Measurements from ENCODE around the gene PSMB4. TPM values are rescaled to one million over a fixed set of nuclear protein-coding genes. Genes with fewer than 3 reads are reported as not detected.
"Not testable (repeated sequence)": the region's sequence is repeated elsewhere in the genome, so short reads cannot be mapped to it uniquely, and the experiment has no call there.

PSMB4 gene
- total and polyA plus RNA-seq, 2 donors (not counting 1 experiment from before 2014, with no cell fraction given): 339 to 370 TPM

DNA sequence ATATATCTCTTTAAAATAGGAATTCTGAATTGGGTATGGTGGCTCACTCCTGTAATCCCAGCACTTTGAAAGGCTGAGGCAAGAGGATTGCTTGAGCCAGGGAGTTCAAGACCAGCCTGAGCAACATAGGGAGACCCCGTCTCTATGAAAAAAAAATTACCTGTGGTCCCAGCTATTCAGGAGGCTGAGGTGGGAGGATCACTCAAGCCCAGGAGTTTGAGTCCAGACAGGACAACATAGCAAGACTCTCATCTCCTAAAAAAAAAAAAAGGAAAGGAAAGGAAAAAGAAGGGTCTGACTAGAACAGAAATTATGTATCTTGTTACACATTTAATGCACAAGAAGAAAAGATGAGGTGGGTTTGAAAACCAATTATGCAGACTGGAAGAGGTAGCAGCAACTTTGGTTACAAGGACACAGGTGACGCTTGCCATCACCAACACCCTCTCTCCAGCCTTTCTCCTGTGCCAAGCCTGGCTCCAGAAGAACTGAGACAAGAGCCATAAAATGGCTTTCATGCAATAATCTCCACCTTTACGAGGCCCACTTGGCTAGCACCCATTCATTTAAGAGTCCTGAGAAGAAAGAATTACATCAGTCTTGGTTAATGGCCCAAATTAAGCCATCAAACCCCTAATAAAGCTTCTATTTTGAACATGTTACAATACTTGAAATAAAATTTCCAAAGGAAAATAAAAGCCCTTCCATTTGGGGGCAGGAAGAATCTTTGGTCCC lies 22.1 kb upstream of the PSMB4 start:
- Histone ChIP-seq H3K4me3 (replicated peaks in 1 of 4; ENCODE audit: control extremely low read depth in 1 of 4, insufficient read depth in 1 of 4, low read depth in 3 of 4, low read length in 4 of 4) (no peak overlapping the region), H3K79me2 (ENCODE audit: control insufficient read depth, insufficient read depth, low read length) (no peaks in the 10 kb centered on the region), H3K36me3 (ENCODE audit: control insufficient read depth, insufficient read depth, low read length) (no peaks in the 10 kb centered on the region), H3K4me1 (ENCODE audit: control insufficient read depth, extremely low read depth, insufficient read depth, low read length) (no peaks in the 10 kb centered on the region), H3K9ac (ENCODE audit: insufficient read depth, low read length) (no peak overlapping the region), H4K20me1 (ENCODE audit: control insufficient read depth, extremely low read depth, insufficient read depth, low read length) (no peaks in the 10 kb centered on the region), H3K4me2 (ENCODE audit: extremely low read depth, insufficient read depth, low read length) (no peak overlapping the region), H3K27me3 (ENCODE audit: control insufficient read depth, insufficient read depth, low read length) (peaks cover 7% of the 10 kb centered on the region), H3K9me3 (ENCODE audit: control insufficient read depth, insufficient read depth, low read depth, low read length) (no peaks in the 10 kb centered on the region), H3K27ac (ENCODE audit: insufficient read depth, low read length) (no peak overlapping the region), H2AFZ (ENCODE audit: low read length) (no peak overlapping the region)
- TF ChIP-seq, protein P1, sequence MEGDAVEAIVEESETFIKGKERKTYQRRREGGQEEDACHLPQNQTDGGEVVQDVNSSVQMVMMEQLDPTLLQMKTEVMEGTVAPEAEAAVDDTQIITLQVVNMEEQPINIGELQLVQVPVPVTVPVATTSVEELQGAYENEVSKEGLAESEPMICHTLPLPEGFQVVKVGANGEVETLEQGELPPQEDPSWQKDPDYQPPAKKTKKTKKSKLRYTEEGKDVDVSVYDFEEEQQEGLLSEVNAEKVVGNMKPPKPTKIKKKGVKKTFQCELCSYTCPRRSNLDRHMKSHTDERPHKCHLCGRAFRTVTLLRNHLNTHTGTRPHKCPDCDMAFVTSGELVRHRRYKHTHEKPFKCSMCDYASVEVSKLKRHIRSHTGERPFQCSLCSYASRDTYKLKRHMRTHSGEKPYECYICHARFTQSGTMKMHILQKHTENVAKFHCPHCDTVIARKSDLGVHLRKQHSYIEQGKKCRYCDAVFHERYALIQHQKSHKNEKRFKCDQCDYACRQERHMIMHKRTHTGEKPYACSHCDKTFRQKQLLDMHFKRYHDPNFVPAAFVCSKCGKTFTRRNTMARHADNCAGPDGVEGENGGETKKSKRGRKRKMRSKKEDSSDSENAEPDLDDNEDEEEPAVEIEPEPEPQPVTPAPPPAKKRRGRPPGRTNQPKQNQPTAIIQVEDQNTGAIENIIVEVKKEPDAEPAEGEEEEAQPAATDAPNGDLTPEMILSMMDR (conservative IDR thresholded peaks at IDR 0.05 in 1 of 2, IDR thresholded peaks at IDR 0.05 in 1 of 2; ENCODE audit: low read depth in 1 of 2, low read length in 2 of 2): no peak
- no peak for TF ChIP-seq EZH2 (IDR thresholded peaks at IDR 0.05; ENCODE audit: low read length, missing control alignments)
- no peak for DNase-seq (ENCODE audit: low read depth in 2 of 2)

DNA sequence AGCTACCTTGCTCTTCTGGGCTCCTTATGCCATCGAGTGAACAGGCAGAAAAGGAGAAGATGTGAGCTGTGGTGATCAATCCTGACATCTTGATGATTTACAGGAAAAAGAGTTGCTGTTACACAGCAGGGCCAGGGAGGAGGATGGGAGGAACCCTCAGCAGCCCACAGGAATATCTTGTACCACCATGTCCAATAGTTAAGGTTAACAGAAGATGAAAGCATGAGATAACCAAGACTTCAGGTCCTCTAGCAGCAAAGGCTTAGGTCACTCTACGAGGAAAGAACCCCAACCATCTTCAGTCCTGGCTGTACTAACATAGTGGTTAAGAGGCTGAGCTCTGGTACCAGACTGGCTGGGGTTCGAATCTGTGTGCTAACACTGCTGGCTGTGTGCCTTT lies 14.8 kb upstream of the PSMB4 start:
- Histone ChIP-seq H3K27ac (ENCODE audit: insufficient read depth, low read length) (no peak overlapping the region), H3K4me3 (replicated peaks in 1 of 4; ENCODE audit: control extremely low read depth in 1 of 4, insufficient read depth in 1 of 4, low read depth in 3 of 4, low read length in 4 of 4) (no peak overlapping the region), H3K4me1 (ENCODE audit: control insufficient read depth, extremely low read depth, insufficient read depth, low read length) (no peaks in the 10 kb centered on the region), H4K20me1 (ENCODE audit: control insufficient read depth, extremely low read depth, insufficient read depth, low read length) (no peaks in the 10 kb centered on the region), H3K27me3 (ENCODE audit: control insufficient read depth, insufficient read depth, low read length) (peaks cover 7% of the 10 kb centered on the region), H3K9me3 (ENCODE audit: control insufficient read depth, insufficient read depth, low read depth, low read length) (no peaks in the 10 kb centered on the region), H3K79me2 (ENCODE audit: control insufficient read depth, insufficient read depth, low read length) (no peaks in the 10 kb centered on the region), H3K36me3 (ENCODE audit: control insufficient read depth, insufficient read depth, low read length) (no peaks in the 10 kb centered on the region), H2AFZ (ENCODE audit: low read length) (no peak overlapping the region), H3K9ac (ENCODE audit: insufficient read depth, low read length) (no peak overlapping the region), H3K4me2 (ENCODE audit: extremely low read depth, insufficient read depth, low read length) (no peak overlapping the region)
- TF ChIP-seq, protein P1 (conservative IDR thresholded peaks at IDR 0.05 in 1 of 2, IDR thresholded peaks at IDR 0.05 in 1 of 2; ENCODE audit: low read depth in 1 of 2, low read length in 2 of 2): no peak
- no peak for TF ChIP-seq EZH2 (IDR thresholded peaks at IDR 0.05; ENCODE audit: low read length, missing control alignments)
- DNase-seq (ENCODE audit: low read depth in 2 of 2): no peak

DNA sequence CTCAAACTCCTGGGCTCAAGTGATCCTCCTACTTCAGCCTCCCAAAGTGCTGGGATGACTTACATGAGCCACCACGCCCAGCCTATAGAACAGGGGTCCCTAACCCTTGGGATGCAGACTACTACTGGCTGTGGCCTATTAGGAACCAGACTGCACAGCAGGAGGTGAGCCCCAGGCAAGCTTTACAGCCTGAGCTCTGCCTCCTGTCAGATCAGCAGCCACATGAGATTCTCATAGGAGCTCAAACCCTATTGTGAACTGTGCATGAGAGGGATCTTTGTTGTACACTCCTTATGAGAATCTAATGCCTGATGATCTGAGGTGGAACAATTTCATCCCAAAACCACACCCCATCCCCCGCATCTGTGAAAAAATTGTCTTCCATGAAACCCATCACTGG lies 13.4 kb upstream of the PSMB4 start:
- no peak overlapping the region for H3K27ac ChIP-seq (ENCODE audit: insufficient read depth, low read length)
- H3K9me3 ChIP-seq (ENCODE audit: control insufficient read depth, insufficient read depth, low read depth, low read length): no peaks in the 10 kb centered on the region
- no peaks in the 10 kb centered on the region for H3K36me3 ChIP-seq (ENCODE audit: control insufficient read depth, insufficient read depth, low read length)
- no peak overlapping the region for H3K4me3 ChIP-seq (replicated peaks in 1 of 4; ENCODE audit: control extremely low read depth in 1 of 4, insufficient read depth in 1 of 4, low read depth in 3 of 4, low read length in 4 of 4)
- no peaks in the 10 kb centered on the region for H3K4me1 ChIP-seq (ENCODE audit: control insufficient read depth, extremely low read depth, insufficient read depth, low read length)
- peaks cover 6% of the 10 kb centered on the region for H3K27me3 ChIP-seq (ENCODE audit: control insufficient read depth, insufficient read depth, low read length)
- H3K79me2 ChIP-seq (ENCODE audit: control insufficient read depth, insufficient read depth, low read length): no peaks in the 10 kb centered on the region
- TF ChIP-seq, protein P1 (conservative IDR thresholded peaks at IDR 0.05 in 1 of 2, IDR thresholded peaks at IDR 0.05 in 1 of 2; ENCODE audit: low read depth in 1 of 2, low read length in 2 of 2): no peak
- no peak for TF ChIP-seq EZH2 (IDR thresholded peaks at IDR 0.05; ENCODE audit: low read length, missing control alignments)
- H2AFZ ChIP-seq (ENCODE audit: low read length): no peak overlapping the region
- H3K9ac ChIP-seq (ENCODE audit: insufficient read depth, low read length): no peak overlapping the region
- no peak for DNase-seq (ENCODE audit: low read depth in 2 of 2)
- H3K4me2 ChIP-seq (ENCODE audit: extremely low read depth, insufficient read depth, low read length): no peak overlapping the region
- no peaks in the 10 kb centered on the region for H4K20me1 ChIP-seq (ENCODE audit: control insufficient read depth, extremely low read depth, insufficient read depth, low read length)

DNA sequence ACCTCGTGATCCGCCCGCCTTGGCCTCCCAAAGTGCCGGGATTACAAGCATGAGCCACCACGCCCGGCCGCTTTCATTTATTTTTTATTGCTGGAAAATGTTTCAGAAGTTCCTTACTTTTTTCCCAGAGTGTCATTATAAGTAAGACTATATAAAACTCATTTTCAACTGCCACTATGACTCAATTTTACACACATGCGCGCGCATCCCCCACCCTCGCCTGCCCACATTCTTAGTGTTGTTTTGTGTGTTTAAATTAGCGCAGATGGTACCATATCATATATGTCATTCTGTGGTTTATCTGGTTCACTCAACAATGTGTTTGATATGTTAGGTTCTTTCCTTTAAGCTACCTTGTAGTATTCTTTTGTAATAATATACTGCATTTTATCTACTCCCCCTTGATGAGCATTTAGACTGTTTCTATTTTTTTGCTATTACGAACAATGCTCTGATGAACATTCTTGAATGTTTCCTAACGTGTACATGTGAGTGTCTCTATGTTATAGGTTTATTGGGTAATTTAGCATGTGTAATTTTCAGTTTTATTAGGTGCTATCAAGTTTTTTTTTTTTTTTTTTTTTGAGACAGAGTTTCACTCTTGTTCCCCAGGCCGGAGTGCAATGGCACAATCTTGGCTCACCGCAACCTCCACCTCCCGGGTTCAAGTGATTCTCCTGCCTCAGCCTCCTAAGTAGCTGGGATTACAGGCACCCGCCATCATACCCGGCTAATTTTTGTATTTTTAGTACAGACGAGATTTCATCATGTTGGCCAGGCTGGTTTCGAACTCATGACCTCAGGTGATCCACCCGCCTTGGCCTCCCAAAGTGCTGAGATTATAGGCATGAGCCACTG lies 8.9 kb upstream of the PSMB4 start:
- H2AFZ ChIP-seq (ENCODE audit: low read length); H3K36me3 ChIP-seq (ENCODE audit: control insufficient read depth, insufficient read depth, low read length); H3K4me1 ChIP-seq (ENCODE audit: control insufficient read depth, extremely low read depth, insufficient read depth, low read length); H4K20me1 ChIP-seq (ENCODE audit: control insufficient read depth, extremely low read depth, insufficient read depth, low read length); H3K4me2 ChIP-seq (ENCODE audit: extremely low read depth, insufficient read depth, low read length); DNase-seq (ENCODE audit: low read depth in 2 of 2); H3K27ac ChIP-seq (ENCODE audit: insufficient read depth, low read length); H3K9ac ChIP-seq (ENCODE audit: insufficient read depth, low read length); H3K9me3 ChIP-seq (ENCODE audit: control insufficient read depth, insufficient read depth, low read depth, low read length); H3K27me3 ChIP-seq (ENCODE audit: control insufficient read depth, insufficient read depth, low read length); H3K4me3 ChIP-seq (replicated peaks in 1 of 4; ENCODE audit: control extremely low read depth in 1 of 4, insufficient read depth in 1 of 4, low read depth in 3 of 4, low read length in 4 of 4); H3K79me2 ChIP-seq (ENCODE audit: control insufficient read depth, insufficient read depth, low read length): not testable (repeated sequence)

All from fibroblast of lung (primary cell).